Peyer's patch (tissue), 4 donors: Measurements from ENCODE around the gene TIMM13. TPM values are rescaled to one million over a fixed set of nuclear protein-coding genes. Genes with fewer than 3 reads are reported as not detected.
"Not testable (repeated sequence)": the region's sequence is repeated elsewhere in the genome, so short reads cannot be mapped to it uniquely, and the experiment has no call there.

Experiments used
- DNase-seq, 3 donors: peaks; one replicate each; pipeline ENCODE4 v3.0.0-alpha.2; 2017 to 2019
- H3K27ac ChIP-seq, 4 donors: fragments of 200-600 bp; sonication (generic); one replicate each; pipeline ENCODE4 v1.5.1; 2016 to 2019
- H3K27me3 ChIP-seq, 2 donors: fragments of 200-600 bp; sonication (generic); one replicate each; pipeline ENCODE4 v1.5.1; 2019
- H3K36me3 ChIP-seq, 3 donors: fragments of 200-600 bp; sonication (generic); one replicate each; pipeline ENCODE4 v1.5.1; 2016 to 2019
- H3K4me1 ChIP-seq, 4 donors: fragments of 200-600 bp; sonication (generic); one replicate each; pipeline ENCODE4 v1.5.1; 2016 to 2019
- H3K4me3 ChIP-seq, 4 donors: fragments of 200-600 bp; sonication (generic); 1 replicate in 3 of 4; 2 replicates in 1 of 4; pipeline ENCODE4 v1.5.1; 2016 to 2019; ENCODE audit warnings: mild to moderate bottlenecking in 1 of 4
- H3K9me3 ChIP-seq, 4 donors: fragments of 200-600 bp; sonication (generic); one replicate each; pipeline ENCODE4 v1.5.1; 2016 to 2019; ENCODE audit warnings: mild to moderate bottlenecking in 1 of 4
- POLR2A ChIP-seq, 2 donors: fragments of 450-650 bp; IDR thresholded peaks; one replicate each; pipeline ENCODE4 v1.5.1; 2017; ENCODE audit warnings: antibody characterized with exemption in 2 of 2, mild to moderate bottlenecking in 2 of 2, moderate library complexity in 2 of 2
- total RNA-seq, 4 donors: library from RNA; depleted of rRNA; stranded (reverse); fragments of >200 nt; gene quantifications; one replicate each; pipeline ENCODE4 v1.1.0, GENCODE V29; 2016
- TF ChIP-seq, protein P1 (sequence below), 6 experiments: fragments of 450-650 bp in 4 of 6; fragments of 200-600 bp in 2 of 6; sonication (generic) in 1 of 6; IDR thresholded peaks; one replicate each; pipeline ENCODE4 v1.5.1; 2017 to 2019; ENCODE audit warnings: antibody characterized with exemption in 6 of 6, mild to moderate bottlenecking in 3 of 6, moderate library complexity in 1 of 6

The TIMM13 gene
- total RNA-seq, 4 donors from 2014 or later, result 28.1 to 44.4 (median 44.0) TPM

DNA sequence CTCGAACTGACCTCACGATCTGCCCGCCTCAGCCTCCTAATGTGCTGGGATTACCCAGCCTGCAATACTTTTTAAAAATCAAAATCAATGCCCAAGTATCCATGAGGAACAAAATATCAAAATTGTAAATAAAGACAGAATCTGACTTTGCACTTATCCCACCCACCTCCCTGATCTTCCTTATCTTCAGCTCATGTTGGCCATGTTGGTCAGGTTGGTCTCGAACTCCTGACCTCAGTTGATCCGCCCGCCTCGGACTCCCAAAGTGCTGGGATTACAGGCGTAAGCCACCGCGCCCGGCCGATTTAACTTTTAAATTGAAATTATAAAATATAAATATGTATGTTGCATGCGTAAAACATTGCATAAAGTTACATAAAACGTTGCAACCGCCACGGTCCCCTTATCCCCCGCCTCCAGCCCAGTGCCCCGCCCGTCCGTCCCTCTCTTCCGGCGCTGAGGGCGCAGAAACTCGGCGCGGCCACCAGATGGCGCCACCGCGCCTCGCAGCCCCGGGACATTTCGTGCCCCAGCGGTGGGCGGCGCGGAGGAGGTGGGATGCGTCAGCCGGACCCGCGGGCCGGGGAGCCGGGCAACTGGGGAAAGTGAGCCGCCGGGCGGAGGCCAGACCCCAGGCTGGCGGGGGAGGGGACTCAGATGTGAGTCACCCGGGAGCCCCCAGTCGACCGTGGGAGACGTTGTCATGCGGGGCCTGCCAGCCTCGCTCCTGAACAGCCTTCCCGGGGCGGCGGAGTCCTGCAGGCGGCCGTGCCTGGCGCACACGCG lies 47.0 kb upstream of the TIMM13 start:
- H3K4me1 ChIP-seq, result peaks cover 3 to 30% (median 12%) of the 10 kb centered on the region in 4 donors
- peak; percentile 85 to 91 (median 85) for DNase-seq
- peak overlapping the region; percentile 68 to 94 (median 84) for H3K4me3 ChIP-seq
- H3K9me3 ChIP-seq, result no peaks in the 10 kb centered on the region
- no peak for TF ChIP-seq POLR2A (IDR thresholded peaks at IDR 0.05)
- TF ChIP-seq, protein P1, sequence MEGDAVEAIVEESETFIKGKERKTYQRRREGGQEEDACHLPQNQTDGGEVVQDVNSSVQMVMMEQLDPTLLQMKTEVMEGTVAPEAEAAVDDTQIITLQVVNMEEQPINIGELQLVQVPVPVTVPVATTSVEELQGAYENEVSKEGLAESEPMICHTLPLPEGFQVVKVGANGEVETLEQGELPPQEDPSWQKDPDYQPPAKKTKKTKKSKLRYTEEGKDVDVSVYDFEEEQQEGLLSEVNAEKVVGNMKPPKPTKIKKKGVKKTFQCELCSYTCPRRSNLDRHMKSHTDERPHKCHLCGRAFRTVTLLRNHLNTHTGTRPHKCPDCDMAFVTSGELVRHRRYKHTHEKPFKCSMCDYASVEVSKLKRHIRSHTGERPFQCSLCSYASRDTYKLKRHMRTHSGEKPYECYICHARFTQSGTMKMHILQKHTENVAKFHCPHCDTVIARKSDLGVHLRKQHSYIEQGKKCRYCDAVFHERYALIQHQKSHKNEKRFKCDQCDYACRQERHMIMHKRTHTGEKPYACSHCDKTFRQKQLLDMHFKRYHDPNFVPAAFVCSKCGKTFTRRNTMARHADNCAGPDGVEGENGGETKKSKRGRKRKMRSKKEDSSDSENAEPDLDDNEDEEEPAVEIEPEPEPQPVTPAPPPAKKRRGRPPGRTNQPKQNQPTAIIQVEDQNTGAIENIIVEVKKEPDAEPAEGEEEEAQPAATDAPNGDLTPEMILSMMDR (IDR thresholded peaks at IDR 0.05), result peak; percentile 98 to 100 (median 99)
- no peaks in the 10 kb centered on the region for H3K36me3 ChIP-seq
- H3K27me3 ChIP-seq, result no peaks in the 10 kb centered on the region
- peak overlapping the region; percentile 76 to 92 (median 82) for H3K27ac ChIP-seq

DNA sequence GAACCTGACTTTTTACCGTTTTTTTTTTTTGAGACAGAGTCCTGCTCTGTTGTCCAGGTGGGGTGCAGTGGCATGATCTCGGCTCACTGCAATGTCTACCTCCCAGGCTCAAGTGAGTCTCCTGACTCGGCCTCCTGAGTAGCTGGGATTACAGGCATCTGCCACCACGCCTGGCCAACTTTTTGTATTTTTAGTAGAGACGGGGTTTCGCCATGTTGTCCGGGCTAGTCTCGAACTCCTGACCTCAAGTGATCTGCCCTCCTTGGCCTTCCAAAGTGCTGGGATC lies 42.5 kb upstream of the TIMM13 start:
- not testable (repeated sequence) for H3K4me3 ChIP-seq, H3K4me1 ChIP-seq, DNase-seq, H3K36me3 ChIP-seq, H3K27ac ChIP-seq, H3K9me3 ChIP-seq, H3K27me3 ChIP-seq

DNA sequence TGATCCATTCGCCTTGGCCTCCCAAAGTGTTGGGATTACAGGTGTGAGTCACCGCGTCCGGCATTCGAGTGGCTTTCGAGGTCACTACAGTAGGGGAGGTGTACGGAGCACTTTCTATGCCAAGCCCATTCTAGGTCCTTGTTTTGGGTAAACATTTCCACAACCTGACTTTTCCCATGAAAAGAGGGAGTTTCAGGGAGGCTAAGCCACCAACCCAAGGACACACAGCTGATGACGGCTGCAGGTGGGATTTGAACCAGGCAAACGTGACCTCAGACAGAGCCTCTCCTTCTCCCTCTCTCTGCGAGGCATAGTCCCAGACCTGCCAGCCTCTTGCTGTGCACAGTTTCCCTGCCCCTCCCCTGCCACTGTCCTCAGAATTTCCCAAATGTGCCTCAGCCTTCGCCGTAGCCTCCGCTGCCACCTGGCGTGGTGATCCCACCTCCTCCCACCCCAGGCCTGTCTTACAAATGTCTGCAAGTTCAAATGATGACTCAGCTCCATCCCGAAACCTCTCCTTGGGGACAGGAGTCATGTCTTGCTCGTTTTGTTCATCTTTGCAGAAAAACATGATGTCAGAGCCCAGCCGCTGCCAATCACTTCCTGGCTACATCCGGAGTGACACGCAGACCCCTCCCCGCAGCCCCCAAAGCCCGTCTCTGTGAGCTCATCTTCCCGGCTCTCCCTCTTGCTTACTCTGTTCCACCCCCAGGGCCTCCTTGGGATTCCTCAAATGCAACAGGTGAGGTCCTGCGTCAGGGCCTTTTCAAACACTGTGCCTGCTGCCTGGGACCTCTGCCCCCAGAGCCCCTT lies 41.9 kb upstream of the TIMM13 start:
- Histone ChIP-seq H3K27ac (no peak overlapping the region), H3K27me3 (no peaks in the 10 kb centered on the region), H3K36me3 (no peaks in the 10 kb centered on the region), H3K4me1 (peaks cover 0 to 3% (median 0%) of the 10 kb centered on the region in 4 donors), H3K9me3 (no peaks in the 10 kb centered on the region), H3K4me3 (no peak overlapping the region)
- no peak for DNase-seq
- TF ChIP-seq POLR2A (IDR thresholded peaks at IDR 0.05), result no peak
- TF ChIP-seq, protein P1 (IDR thresholded peaks at IDR 0.05), result no peak

DNA sequence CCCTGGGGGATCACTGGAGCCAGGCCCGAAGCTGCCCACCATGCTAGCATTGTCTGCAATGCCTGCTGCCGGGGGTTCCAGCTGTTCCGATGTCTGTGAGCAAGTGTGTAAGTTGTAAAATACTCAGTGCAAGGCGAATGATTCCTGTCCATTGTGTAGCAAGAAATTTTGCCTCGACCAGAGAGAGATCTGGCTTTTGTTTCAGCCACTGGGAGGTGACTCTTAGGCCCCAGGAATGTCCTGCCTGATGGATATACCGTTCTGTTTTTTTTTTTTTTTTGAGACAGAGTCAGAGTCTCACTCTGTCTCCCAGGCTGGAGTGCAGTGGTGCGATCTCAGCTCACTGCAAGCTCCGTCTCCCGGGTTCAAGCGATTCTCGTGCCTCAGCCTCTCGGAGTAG lies 41.2 kb upstream of the TIMM13 start:
- Histone ChIP-seq H3K27me3 (no peaks in the 10 kb centered on the region), H3K4me1 (no peaks in the 10 kb centered on the region), H3K9me3 (no peaks in the 10 kb centered on the region), H3K27ac (no peak overlapping the region), H3K4me3 (no peak overlapping the region), H3K36me3 (no peaks in the 10 kb centered on the region)
- no peak for TF ChIP-seq POLR2A (IDR thresholded peaks at IDR 0.05)
- TF ChIP-seq, protein P1 (IDR thresholded peaks at IDR 0.05), result no peak
- no peak for DNase-seq

DNA sequence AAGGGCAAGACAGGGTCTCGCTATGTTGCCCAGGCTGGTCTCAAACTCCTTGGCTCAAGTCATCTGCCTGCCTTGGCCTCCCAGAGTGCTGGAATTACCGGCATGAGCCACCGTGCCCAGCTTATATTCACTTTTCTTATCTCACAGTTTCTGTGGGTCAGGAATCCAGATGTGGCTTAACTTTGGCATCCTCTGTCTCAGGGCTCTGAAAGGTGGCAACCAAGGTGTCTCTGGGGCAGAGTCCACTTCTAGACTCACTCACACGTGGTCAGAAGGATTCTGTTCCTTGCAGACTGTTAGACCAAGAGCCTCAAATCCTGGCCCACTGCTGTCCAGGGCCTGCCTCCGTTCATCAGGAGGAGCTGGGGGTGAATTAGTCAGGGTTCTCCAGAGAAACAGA lies 37.0 kb upstream of the TIMM13 start:
- Histone ChIP-seq H3K9me3 (no peaks in the 10 kb centered on the region), H3K36me3 (no peaks in the 10 kb centered on the region), H3K4me1 (peaks cover 0 to 19% (median 7%) of the 10 kb centered on the region in 4 donors), H3K27ac (no peak overlapping the region), H3K4me3 (no peak overlapping the region), H3K27me3 (no peaks in the 10 kb centered on the region)
- DNase-seq, result peak in 1 of 3 donors; percentile 63
- no peak for TF ChIP-seq POLR2A (IDR thresholded peaks at IDR 0.05)
- TF ChIP-seq, protein P1 (IDR thresholded peaks at IDR 0.05), result no peak

DNA sequence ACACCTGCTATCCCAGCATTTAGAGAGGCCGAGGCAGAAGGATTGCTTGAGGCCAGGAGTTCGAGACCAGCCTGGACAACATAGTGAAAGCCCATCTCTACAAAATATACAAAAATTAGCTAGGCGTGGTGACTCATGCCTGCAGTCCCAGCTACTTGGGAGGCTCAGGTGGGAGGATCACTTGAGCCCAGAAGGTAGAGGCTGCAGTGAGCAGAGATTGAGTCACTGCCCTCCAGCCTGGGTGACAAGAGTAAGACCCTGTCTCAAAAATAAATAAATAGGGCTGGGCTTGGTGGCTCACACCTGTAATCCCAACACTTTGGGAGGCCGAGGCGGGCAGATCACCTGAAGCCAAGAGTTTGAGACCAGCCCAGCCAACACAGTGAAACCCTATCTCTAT lies 36.3 kb upstream of the TIMM13 start:
- DNase-seq, H3K27ac ChIP-seq, H3K9me3 ChIP-seq, H3K4me3 ChIP-seq, H3K36me3 ChIP-seq, H3K27me3 ChIP-seq: not testable (repeated sequence)
- H3K4me1 ChIP-seq, result peaks cover 0 to 19% (median 7%) of the 10 kb centered on the region in 4 donors
